Superior temporal gyrus (tissue), 1 donor: ENCODE data around the gene OR2AE1.

ENCODE experiments used
- DNase-seq: peaks from one replicate; pipeline ENCODE4 v3.0.0-alpha.2; 2016; ENCODE audit errors: extremely low spot score

Gene OR2AE1

DNA sequence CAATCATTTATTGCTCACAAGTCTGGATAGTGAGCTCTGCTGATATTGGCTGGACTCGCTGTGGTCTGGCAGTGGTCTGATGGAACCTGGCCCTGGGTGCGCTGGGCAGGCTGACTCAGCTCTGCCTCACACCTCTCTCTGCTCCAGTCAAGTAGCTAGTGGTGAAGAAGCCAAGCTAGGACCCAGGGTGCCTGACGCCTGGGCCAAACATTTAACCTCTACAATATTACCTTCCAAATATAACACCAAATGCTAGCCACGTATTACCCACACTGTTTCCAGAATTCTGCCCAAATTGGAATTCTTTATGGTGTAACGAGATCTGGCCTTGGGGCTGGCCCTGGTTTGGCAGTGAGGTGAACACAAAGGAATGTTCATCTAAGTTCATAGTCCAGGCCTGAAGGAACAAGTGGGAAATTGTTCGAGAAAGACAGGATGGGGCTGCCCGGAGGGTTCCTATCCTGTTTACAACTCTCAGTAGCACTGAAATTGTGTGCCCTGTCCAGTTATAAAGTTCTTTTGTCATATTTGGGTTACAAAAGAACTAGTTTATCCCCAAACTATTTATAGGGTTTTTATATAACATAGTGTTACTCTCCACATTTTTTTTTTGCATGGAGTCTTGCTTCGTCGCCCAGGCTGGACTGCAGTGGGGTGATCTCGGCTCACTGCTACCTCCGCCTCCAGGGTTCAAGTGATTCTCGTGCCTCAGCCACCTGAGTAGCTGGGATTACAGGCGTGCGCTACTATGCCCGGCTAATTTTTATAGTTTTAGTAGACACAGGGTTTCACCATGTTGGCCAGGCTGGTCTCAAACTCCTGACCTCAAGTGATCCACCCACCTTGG is 16.3 kb downstream of the OR2AE1 start:
- no peak for DNase-seq

DNA sequence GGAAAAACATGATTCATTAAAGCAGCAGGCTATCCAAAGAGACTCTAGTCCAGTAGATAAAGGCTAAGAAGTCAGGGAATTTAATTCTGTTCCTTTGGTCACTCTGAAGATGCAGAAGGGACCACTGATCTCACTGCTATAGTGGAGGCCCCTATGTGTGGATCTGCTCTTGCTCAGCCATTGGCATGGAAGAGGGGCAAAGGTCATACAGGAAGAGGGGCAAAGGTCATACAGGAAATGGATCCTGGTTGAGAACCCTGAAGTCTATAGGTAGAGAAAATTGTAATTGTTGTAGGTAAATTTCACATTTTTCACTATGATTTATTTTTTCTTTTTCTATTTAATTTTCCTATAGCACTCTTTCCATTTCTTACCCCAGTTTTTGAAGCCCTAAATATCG is 21.6 kb downstream of the OR2AE1 start:
- DNase-seq: no peak

DNA sequence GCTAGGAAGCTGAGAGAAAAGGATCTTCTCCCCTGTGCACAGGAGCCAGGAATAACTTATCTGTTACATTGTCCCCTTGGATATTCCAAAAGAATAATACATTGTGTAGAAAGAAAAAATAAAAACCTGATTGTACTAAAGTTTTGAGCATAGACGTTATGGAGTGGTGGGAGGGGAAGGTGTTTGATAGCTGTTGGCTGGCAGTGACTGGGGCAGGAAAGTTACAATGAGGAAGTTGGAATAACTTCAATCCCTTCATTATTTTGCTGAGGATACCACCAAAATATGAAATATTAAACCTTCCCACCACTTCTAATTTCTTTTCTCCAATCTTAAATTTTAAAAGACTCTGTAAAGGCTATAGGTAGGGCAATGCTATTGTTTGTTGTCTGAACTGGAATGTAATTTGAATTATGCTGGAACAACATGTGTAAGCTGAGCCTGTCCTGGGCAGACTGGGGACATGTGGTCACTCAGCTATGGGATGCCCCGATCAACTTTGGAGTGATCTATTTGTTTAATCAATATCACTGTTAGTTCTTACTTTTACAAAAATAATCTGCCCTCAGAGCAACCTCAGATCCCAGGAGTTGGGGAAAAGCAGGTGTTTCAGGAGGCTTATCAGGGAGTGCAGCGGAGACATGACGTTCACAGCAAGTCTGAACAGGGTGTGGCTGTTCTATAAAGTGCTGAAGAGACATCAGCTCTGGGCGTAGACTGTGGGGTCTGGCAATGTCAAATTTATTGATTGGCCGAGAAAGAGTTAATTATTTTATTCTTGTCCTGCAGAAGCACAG is 28.2 kb downstream of the OR2AE1 start:
- DNase-seq: no peak

DNA sequence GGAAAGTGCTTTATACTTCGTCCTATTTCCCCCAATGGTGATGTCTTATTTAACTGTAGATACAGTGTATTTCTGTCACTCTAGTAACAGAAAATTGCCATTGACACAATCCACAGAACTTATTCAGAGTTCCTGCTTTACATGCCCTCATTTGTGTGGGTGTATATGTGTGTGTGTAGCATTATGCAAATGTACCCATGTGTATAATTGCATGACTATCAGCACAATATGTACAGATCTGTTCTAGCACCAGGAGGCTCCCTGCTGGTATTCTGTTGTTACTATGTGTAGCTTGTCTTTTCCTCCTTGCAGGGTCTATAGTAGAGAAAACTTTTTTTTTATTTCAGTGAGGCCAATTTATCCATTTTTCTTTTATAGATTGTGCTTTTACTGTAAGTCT is 32.5 kb downstream of the OR2AE1 start:
- no peak for DNase-seq

DNA sequence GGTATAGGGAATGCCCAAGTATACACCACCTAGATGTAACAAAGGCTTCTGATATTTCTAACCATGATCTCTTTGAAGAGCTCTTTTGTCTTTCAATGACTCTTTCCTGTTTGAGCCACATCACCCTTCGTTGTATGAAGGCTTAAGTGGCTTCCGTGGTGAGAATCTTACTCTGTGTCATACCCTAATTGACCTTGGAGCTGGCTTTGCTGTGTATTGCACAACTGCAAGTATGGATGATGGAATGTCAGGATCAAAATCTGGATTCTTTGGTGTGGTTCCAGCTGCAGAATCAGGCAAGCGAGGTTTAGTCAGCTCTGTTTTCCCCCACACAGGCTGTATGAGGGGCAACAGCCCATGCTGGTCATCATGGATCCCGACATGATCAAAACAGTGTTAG is 33.0 kb downstream of the OR2AE1 start:
- DNase-seq: no peak

DNA sequence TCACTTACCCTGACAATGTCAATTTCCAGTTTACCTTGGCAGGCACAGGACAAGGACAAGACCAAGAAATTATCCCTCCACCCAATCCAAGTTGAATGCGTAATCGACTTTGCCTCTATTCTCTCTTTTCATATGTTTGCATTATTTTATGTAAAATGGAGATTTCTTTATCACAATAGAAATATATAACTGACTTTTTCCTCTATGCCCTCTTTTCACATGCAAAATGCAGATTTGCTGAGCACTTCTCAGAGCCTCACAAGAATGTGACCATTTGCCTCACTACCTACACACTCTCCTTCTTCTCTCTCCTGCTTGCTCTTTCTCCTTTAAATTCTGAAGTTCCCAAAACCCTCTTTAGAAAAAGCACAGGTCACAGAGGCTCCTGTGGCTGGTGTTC is 33.9 kb downstream of the OR2AE1 start:
- DNase-seq: no peak

DNA sequence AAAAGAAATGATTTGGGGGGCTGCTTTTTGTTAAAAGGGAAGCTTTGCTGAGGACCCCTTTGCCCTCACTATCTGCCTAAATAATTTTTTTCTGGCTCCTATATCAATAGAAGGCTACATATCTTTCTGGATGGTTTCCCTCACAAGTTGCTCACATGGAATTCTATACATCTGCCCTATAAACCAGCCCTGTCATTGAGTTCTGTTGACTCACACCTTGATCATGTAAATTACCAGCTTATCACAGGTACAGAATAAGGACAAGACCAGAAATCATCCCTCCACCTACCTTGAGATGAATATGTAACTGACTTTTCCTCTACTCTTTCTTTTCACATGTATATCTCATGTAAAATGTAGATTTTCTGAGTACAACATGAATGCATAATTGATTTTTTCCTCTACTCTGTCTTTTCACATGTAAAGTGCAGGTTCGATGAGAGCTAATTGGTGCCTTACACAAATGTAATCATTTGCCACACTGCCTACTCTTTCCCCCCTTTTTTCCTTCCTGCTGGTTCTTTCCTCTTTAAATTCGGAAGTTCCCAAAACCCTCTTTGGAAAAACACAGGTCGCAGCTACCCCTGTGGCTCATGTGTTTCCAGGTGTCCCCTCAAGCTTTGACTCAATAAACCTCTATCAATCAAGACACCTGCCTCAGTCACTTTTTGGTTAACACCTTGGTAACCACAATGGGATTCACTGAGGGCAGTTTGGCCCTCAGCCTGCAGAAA is 36.5 kb downstream of the OR2AE1 start:
- DNase-seq: no peak

DNA sequence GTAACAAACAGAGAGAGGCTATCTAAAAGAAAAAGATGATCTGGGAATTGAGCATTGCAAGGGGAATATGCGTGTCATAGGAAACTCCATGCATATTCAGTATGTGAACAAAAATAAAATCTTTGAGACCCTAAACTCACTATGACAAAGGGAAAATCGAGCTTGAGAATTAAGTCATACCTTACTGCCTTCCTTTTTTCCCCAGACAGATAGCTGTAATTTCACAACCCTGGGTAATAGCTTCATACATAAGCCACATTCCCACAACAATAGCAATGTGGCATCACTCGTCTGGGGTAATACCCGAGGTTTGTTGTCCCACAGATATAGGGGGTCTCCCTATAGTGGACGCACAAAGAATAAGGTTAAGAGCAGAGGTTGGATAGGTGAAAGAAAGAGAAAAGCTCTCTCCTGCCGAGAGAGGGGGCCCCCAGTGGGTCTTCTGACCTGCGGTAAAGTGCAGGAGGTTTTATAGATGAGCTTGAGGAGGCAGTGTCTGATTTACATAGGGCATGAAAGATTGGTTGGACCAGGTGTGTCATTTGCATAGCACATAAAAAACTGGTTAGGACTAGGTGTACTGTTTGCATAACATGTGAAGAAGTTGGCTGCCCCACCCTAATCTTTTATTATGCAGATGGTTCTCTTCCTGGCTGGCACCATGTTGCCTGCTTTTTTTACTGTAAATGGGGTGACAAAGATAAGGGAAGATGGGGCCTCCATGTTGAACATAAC is 37.4 kb downstream of the OR2AE1 start:
- no peak for DNase-seq

DNA sequence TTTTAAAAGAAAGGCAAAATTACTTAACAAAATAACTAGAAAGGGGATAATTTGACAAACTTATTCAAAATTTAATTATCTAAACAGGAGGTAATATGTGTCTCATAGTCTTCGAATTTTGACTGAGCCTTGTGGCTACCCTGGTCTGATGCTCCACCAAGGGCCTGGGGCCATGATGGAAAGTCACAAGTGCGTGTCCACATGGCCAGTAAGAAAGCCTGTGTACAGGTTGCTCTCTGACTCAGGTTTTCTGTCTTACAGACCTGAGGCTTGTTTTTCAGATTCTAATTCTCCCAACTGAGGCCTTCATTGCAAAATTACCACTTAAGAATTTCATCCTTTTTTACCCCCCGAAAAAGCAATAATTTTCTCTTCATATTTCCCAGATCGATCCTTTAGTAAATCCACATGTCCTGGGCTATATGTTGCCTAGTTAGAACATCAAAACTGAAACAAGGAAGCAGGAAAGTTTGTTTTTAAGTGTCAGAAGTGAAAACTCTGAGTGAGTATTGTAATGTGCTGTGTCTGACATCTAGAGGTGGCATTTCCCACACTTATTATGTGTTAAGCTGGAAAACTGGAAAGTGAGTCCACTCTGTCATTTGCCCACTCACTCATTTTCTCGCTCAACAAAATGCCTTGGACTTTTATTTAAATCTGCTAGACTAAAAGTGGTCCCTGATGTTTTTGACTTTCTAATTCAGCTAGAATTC is 39.0 kb downstream of the OR2AE1 start:
- peak; percentile 14 for DNase-seq

DNA sequence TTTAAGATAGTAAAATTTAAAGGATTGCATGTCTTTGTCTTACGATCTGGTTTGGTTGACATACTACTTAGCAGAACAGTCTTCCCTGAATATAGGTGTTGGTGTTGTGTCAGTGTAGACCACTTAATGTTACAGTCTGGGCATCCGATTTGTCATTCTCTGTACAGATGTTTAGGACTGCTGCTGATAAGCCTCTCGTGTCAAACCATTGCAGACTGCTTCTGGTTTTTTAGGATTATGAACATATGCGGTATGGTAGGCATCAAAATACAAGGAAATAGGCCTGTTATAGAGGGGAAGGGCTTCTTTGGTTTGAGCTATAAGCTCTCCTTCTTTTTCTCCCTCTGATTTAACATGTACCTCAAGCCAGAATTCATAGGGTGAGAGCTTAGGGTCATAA is 41.6 kb downstream of the OR2AE1 start:
- DNase-seq: no peak

DNA sequence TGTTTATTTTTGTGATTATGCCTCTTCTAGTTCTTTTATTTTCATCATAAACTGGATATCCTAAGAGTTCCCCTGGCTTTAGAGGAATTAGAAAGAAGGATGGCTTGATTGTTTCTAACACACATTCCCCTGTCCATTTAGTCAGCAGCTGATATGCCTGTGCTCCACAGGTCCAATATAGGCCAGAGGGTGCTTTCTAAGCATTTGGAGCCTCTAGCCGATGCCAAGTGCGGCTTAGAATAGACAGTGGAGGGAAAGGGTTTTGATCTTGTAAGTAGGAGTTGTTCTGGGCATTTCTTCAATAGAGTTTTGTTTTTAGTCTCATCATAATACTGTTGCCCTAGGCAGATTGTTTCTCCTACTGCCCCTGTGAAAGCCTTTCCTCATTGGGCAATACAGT is 42.5 kb downstream of the OR2AE1 start:
- no peak for DNase-seq

DNA sequence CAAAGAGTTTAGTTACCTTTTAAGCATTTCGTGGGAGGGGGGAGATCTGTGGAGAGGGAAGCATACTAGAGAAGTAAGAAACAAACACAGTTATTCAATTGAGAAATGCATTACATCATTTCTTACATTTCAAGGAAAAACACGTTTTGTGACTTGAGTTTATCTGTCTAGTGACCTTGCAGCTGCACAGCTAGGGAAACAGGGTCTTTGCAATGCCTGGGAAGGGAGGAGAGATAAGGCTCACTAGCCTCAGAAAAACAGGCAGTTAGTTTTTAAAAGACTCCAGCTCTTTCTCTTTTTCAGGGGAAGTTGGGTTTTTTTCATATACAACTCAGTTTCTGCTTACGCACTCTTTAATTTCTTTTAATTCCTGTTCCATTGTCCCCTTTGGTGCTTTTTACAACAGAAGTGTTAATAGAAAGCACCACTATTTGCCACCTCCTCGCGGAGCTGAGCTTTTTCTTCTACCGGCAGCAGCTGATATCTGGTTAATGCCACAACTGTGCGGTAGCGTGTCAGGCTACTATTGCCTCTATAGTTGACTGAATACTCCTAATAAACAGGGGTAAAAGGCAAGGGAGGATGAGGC is 43.5 kb downstream of the OR2AE1 start:
- DNase-seq: no peak

DNA sequence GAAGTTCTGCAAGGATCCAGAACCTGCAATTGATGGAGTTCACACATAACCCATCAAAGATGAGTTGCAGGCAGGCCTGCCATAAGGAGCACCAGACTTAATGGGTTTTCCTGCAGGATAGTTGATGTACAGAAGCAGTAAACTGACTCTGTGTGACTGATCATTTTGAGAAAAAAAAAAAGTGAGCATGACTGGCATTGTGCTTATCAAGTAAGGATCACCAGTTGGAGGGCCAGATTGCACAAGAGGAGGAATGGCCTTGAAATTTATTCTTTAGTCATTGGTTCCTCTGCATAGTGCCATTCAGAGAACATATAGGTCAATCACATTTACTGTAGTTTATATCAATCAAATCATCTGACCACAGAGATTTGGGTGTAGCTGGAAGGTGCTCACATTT is 45.2 kb downstream of the OR2AE1 start:
- no peak for DNase-seq

DNA sequence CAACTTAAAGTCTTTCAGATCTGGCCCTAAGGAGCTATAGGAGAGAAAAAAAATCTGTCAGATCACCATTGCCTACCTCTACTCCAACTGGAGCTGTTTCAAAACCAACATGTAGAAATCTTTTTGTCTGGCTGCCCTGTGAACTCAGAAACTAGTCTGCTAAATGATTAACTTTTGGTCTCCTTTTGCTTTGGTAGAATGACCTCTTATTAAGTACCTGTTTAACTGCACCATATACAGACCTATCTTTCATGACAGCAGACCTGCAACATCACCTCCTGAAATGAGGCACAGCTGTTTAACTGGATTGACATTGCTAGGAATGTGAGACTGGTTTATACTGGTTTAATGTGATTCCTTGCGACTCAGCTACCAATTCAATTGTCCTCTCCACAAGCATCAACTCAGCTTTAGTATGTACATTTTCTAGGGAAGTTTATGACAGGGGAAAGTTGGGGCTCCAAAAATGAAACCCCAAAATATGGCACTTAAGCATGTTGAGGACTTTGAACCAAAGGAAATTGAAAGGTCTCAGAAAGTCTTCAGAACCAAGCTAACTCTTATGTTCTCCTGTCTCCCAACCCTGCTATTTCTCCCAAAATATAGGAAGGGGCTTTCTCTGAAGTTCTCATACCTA is 47.2 kb downstream of the OR2AE1 start:
- DNase-seq: no peak

DNA sequence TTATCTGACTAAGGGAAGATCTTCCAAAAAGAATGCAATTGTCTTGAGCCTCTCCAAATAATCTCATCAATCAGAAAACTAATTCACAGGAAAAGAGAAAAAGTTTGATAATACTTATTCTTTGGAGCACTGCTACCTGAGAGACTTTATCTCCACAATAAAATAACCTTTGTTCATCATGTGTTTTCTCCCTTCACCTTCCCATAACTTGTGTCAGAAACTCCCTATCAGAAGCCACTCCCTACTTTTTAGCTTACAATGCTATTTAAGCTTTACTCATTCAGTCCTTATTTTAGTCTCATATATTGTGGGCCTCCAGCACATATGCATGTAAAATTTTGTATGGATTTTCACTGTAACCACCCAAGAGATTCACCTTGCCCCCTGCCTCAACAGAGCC is 48.0 kb downstream of the OR2AE1 start:
- DNase-seq: no peak

DNA sequence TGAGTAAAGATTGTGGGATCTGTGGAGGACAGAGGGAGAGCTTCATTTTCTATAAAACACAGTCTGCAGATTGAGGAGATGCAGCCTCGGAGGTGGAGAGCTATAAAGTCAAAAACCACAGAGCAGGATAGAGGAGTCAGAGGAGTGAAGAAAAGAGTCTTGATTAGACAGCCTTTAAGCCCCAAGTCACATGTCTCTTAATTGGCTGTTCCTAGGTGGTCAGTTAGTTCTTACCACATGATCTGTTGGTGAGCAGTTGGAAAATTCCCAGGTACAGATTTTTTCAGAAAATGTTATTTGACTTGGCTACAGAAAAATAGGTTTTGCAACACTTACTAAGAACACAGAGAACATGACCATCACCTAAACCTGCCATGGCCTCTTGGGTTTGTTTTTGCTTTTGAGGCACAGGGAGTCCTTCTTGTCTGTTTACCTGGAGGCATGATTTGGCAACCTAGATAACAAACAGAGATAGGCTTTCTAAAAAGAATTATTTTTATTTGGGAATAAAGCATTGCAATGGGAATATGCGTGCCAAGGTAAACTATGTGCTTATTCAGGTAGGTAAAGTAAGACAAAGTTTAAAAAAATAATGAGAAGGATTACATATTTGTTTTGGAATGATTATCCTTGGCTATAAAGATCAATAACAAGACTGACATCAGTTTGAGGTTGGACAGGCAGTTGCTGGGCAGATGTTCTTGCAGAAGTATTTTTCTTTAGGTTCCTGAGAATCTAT is 49.6 kb downstream of the OR2AE1 start:
- no peak for DNase-seq
